Measurements from ENCODE around the gene CBFB.

Gene CBFB

GRCh38 chr16:67052399-67052798 is 23.4 kb downstream of the CBFB start:
- DNase-seq, result no peak

- DNase-seq, result no peak
Observed at GRCh38 chr16:67053767-67054334, 24.9 kb downstream of the CBFB start.

GRCh38 chr16:67054901-67055300 is 26.0 kb downstream of the CBFB start:
- no peak for DNase-seq

GRCh38 chr16:67055712-67056487 is 27.0 kb downstream of the CBFB start:
- no peak for DNase-seq

- no peak for DNase-seq
Observed at GRCh38 chr16:67063008-67063407, 34.1 kb downstream of the CBFB start.

- DNase-seq, result no peak
Observed at GRCh38 chr16:67068212-67068753, 39.3 kb downstream of the CBFB start.

- DNase-seq, result no peak
Observed at GRCh38 chr16:67071476-67072048, 42.6 kb downstream of the CBFB start.

- no peak for DNase-seq
Observed at GRCh38 chr16:67075331-67075730, 46.4 kb downstream of the CBFB start.

GRCh38 chr16:67077871-67078270 is 48.9 kb downstream of the CBFB start:
- DNase-seq, result no peak

GRCh38 chr16:67082100-67082499 is 53.2 kb downstream of the CBFB start:
- DNase-seq, result no peak

GRCh38 chr16:67082891-67083290 is 53.9 kb downstream of the CBFB start:
- DNase-seq, result no peak

- DNase-seq, result no peak
Observed at GRCh38 chr16:67084345-67085028, 55.5 kb downstream of the CBFB start.

- no peak for DNase-seq
Observed at GRCh38 chr16:67086822-67087221, 57.9 kb downstream of the CBFB start.

- DNase-seq, result no peak
Observed at GRCh38 chr16:67087291-67087690, 58.3 kb downstream of the CBFB start.

GRCh38 chr16:67087803-67088202 is 58.9 kb downstream of the CBFB start:
- DNase-seq, result no peak

- DNase-seq, result no peak
Observed at GRCh38 chr16:67088551-67088950, 59.6 kb downstream of the CBFB start.

- DNase-seq, result no peak
Observed at GRCh38 chr16:67089101-67089500, 60.2 kb downstream of the CBFB start.

- DNase-seq, result no peak
Observed at GRCh38 chr16:67091906-67092566, 63.1 kb downstream of the CBFB start.

GRCh38 chr16:67093098-67093726 is 64.3 kb downstream of the CBFB start:
- DNase-seq, result no peak

- no peak for DNase-seq
Observed at GRCh38 chr16:67098599-67098998, 69.7 kb downstream of the CBFB start.

GRCh38 chr16:67100569-67101310 is 71.8 kb downstream of the CBFB start:
- DNase-seq, result no peak
